Duodenal mucosa (tissue), 2 donors: ENCODE results near the gene ACAA1.

Source experiments
- H3K27ac ChIP-seq: one replicate; pipeline ENCODE4 v1.7.0; 2013; ENCODE audit warnings: low read depth, low read length
- H3K27me3 ChIP-seq, 2 donors: one replicate each; pipeline ENCODE4 v1.7.0; 2013; ENCODE audit warnings: low read length in 2 of 2, control low read depth in 1 of 2; ENCODE audit not compliant: insufficient read depth in 2 of 2, control insufficient read depth in 1 of 2
- H3K36me3 ChIP-seq, 2 donors: one replicate each; pipeline ENCODE4 v1.7.0; 2013; ENCODE audit warnings: low read length in 2 of 2, control low read depth in 1 of 2; ENCODE audit not compliant: insufficient read depth in 2 of 2, control insufficient read depth in 1 of 2
- H3K4me1 ChIP-seq, 2 donors: one replicate each; pipeline ENCODE4 v1.7.0; 2013; ENCODE audit warnings: low read length in 2 of 2, control low read depth in 1 of 2; ENCODE audit not compliant: insufficient read depth in 2 of 2, control insufficient read depth in 1 of 2
- H3K4me3 ChIP-seq, 2 donors: one replicate each; pipeline ENCODE4 v1.7.0; 2013; ENCODE audit warnings: low read length in 2 of 2, low read depth in 1 of 2
- H3K9ac ChIP-seq, 2 donors: one replicate each; pipeline ENCODE4 v1.7.0; 2013; ENCODE audit warnings: low read length in 2 of 2, low read depth in 1 of 2
- H3K9me3 ChIP-seq, 2 donors: one replicate each; pipeline ENCODE4 v1.7.0; 2013; ENCODE audit warnings: low read length in 2 of 2, control low read depth in 1 of 2; ENCODE audit not compliant: control insufficient read depth in 1 of 2

Gene ACAA1

GRCh38 chr3:38143511-38143910 lies 6.6 kb upstream of the ACAA1 start:
- Histone ChIP-seq H3K27me3 (no peaks in the 10 kb centered on the region), H3K9ac (no peak overlapping the region), H3K27ac (no peak overlapping the region), H3K4me3 (no peak overlapping the region), H3K36me3 (peaks cover 19 to 23% of the 10 kb centered on the region in 2 donors), H3K4me1 (peaks cover 20 to 21% of the 10 kb centered on the region in 2 donors), H3K9me3 (peaks cover 0 to 2% of the 10 kb centered on the region in 2 donors)

- Histone ChIP-seq H3K27ac (no peak overlapping the region), H3K4me1 (peaks cover 23% of the 10 kb centered on the region in 2 donors), H3K4me3 (no peak overlapping the region), H3K9me3 (peaks cover 0 to 2% of the 10 kb centered on the region in 2 donors), H3K27me3 (no peaks in the 10 kb centered on the region), H3K36me3 (peaks cover 19 to 23% of the 10 kb centered on the region in 2 donors), H3K9ac (no peak overlapping the region)
Measured at GRCh38 chr3:38142959-38143358, 6.0 kb upstream of the ACAA1 start.

- Histone ChIP-seq H3K9me3 (peaks cover 0 to 2% of the 10 kb centered on the region in 2 donors), H3K27ac (no peak overlapping the region), H3K27me3 (no peaks in the 10 kb centered on the region), H3K4me1 (peaks cover 28% of the 10 kb centered on the region in 2 donors), H3K9ac (no peak overlapping the region), H3K4me3 (no peak overlapping the region), H3K36me3 (peaks cover 19 to 23% of the 10 kb centered on the region in 2 donors)
Measured at GRCh38 chr3:38141952-38142273, 5.0 kb upstream of the ACAA1 start.

- H3K4me1 ChIP-seq = peaks cover 28% of the 10 kb centered on the region in 2 donors
- H3K4me3 ChIP-seq = no peak overlapping the region
- H3K27ac ChIP-seq = no peak overlapping the region
- peak overlapping the region in 1 of 2 donors; percentile 1 for H3K9ac ChIP-seq
- H3K9me3 ChIP-seq = peaks cover 0 to 2% of the 10 kb centered on the region in 2 donors
- peaks cover 19 to 23% of the 10 kb centered on the region in 2 donors for H3K36me3 ChIP-seq
- H3K27me3 ChIP-seq = no peaks in the 10 kb centered on the region
Measured at GRCh38 chr3:38141173-38141951, 4.4 kb upstream of the ACAA1 start.

GRCh38 chr3:38140326-38141172 lies 3.6 kb upstream of the ACAA1 start:
- H3K4me3 ChIP-seq = peak overlapping the region; percentile 95
- no peaks in the 10 kb centered on the region for H3K27me3 ChIP-seq
- no peaks in the 10 kb centered on the region for H3K9me3 ChIP-seq
- peaks cover 28 to 35% of the 10 kb centered on the region in 2 donors for H3K4me1 ChIP-seq
- H3K36me3 ChIP-seq = peaks cover 19 to 23% of the 10 kb centered on the region in 2 donors
- H3K9ac ChIP-seq = peak overlapping the region in 1 of 2 donors; percentile 90
- H3K27ac ChIP-seq = no peak overlapping the region

- Histone ChIP-seq H3K4me1 (peaks cover 28 to 39% of the 10 kb centered on the region in 2 donors), H3K4me3 (peak overlapping the region; percentile 95), H3K36me3 (peaks cover 19 to 23% of the 10 kb centered on the region in 2 donors), H3K9me3 (no peaks in the 10 kb centered on the region), H3K27ac (no peak overlapping the region), H3K27me3 (no peaks in the 10 kb centered on the region), H3K9ac (peak overlapping the region; percentile 90 to 98)
Measured at GRCh38 chr3:38139652-38140051, 2.7 kb upstream of the ACAA1 start.

- H3K27ac ChIP-seq = peak overlapping the region; percentile 92
- no peaks in the 10 kb centered on the region for H3K9me3 ChIP-seq
- no peaks in the 10 kb centered on the region for H3K27me3 ChIP-seq
- peak overlapping the region; percentile 95 for H3K4me3 ChIP-seq
- peak overlapping the region; percentile 90 to 98 for H3K9ac ChIP-seq
- peaks cover 19 to 26% of the 10 kb centered on the region in 2 donors for H3K36me3 ChIP-seq
- peaks cover 31 to 42% of the 10 kb centered on the region in 2 donors for H3K4me1 ChIP-seq
Measured at GRCh38 chr3:38139191-38139590, 2.3 kb upstream of the ACAA1 start.

GRCh38 chr3:38138349-38139190 lies 1.6 kb upstream of the ACAA1 start, which contains the start of gene MYD88:
Gene MYD88, plus strand, starts transcription at chr3:38138661. Its CDS starts 40 bp downstream, at chr3:38138701.
- no peaks in the 10 kb centered on the region for H3K9me3 ChIP-seq
- no peaks in the 10 kb centered on the region for H3K27me3 ChIP-seq
- peaks cover 19 to 31% of the 10 kb centered on the region in 2 donors for H3K36me3 ChIP-seq
- peak within 1 kb of the TSS; percentile 92 for H3K27ac ChIP-seq
- H3K4me3 ChIP-seq = peak within 1 kb of the TSS; percentile 95
- H3K9ac ChIP-seq = peak within 1 kb of the TSS; percentile 90 to 98
- H3K4me1 ChIP-seq = peaks cover 37 to 48% of the 10 kb centered on the region in 2 donors

GRCh38 chr3:38137615-38138348 lies 855 bp upstream of the ACAA1 start:
- Histone ChIP-seq H3K27ac (peak overlapping the region; percentile 92), H3K9me3 (no peaks in the 10 kb centered on the region), H3K9ac (peak overlapping the region; percentile 90 to 98), H3K4me3 (peak overlapping the region; percentile 95), H3K27me3 (no peaks in the 10 kb centered on the region), H3K4me1 (peaks cover 43 to 48% of the 10 kb centered on the region in 2 donors), H3K36me3 (peaks cover 24 to 38% of the 10 kb centered on the region in 2 donors)
